H1 (cell line): ENCODE results near the gene PDLIM4.
A peak's percentile ranks its signal among the peaks of the same experiment; 100 is the strongest.

Experiments
- CBX5 ChIP-seq: fragments of 300-800, 300-1000 bp; sonication (generic); IDR thresholded peaks from 2 replicates; pipeline ENCODE4 v1.7.1; 2016; ENCODE audit warnings: antibody characterized with exemption, low read length, low read depth
- EP300 ChIP-seq, 2 experiments: IDR thresholded peaks; 1 replicate in 1 of 2; 2 replicates in 1 of 2; pipeline ENCODE4 v1.6.1; 2011 to 2012; ENCODE audit warnings: low read depth in 2 of 2, low read length in 2 of 2, mild to moderate bottlenecking in 2 of 2, borderline replicate concordance in 1 of 2, inconsistent platforms in 1 of 2, moderate library complexity in 1 of 2
- EZH2 ChIP-seq: fragments of 200-600 bp; sonication (generic); IDR thresholded peaks from 2 replicates; pipeline ENCODE4 v1.7.1; 2012; ENCODE audit warnings: low read depth, mild to moderate bottlenecking, moderate library complexity, low read length, inconsistent platforms; ENCODE audit not compliant: severe bottlenecking
- KDM1A ChIP-seq: fragments of 200-600, 300-600 bp; sonication (generic); IDR thresholded peaks from 2 replicates; pipeline ENCODE4 v1.7.1; 2016; ENCODE audit warnings: mild to moderate bottlenecking, low read length, borderline replicate concordance
- POLR2A ChIP-seq, 2 experiments: IDR thresholded peaks; 1 replicate in 1 of 2; 2 replicates in 1 of 2; pipeline ENCODE4 v1.6.1; 2011; ENCODE audit warnings: low read depth in 2 of 2, low read length in 2 of 2, mild to moderate bottlenecking in 2 of 2; ENCODE audit errors: control extremely low read depth in 1 of 2
- POU5F1 ChIP-seq: IDR thresholded peaks from 2 replicates; pipeline ENCODE4 v1.6.1; 2011; ENCODE audit warnings: low read depth, mild to moderate bottlenecking, low read length, moderate library complexity
- RAD21 ChIP-seq, 2 experiments: IDR thresholded peaks in 1 of 2; conservative IDR thresholded peaks in 1 of 2; 2 replicates each; pipeline ENCODE4 v1.6.1; 2011; ENCODE audit warnings: low read depth in 2 of 2, low read length in 2 of 2, improper control_type of control experiment in 1 of 2, inconsistent platforms in 1 of 2, mild to moderate bottlenecking in 1 of 2, moderate library complexity in 1 of 2
- SIRT6 ChIP-seq: IDR thresholded peaks from one replicate; pipeline ENCODE4 v1.7.1; 2012; ENCODE audit warnings: low read length, inconsistent platforms
- SP1 ChIP-seq: IDR thresholded peaks from 2 replicates; pipeline ENCODE4 v1.6.1; 2011; ENCODE audit warnings: low read depth, low read length
- TAF1 ChIP-seq: IDR thresholded peaks from 2 replicates; pipeline ENCODE4 v1.6.1; 2011; ENCODE audit warnings: mild to moderate bottlenecking, low read depth, low read length
- YY1 ChIP-seq: IDR thresholded peaks from 2 replicates; pipeline ENCODE4 v1.6.1; 2011; ENCODE audit warnings: low read depth, mild to moderate bottlenecking, low read length
- TF ChIP-seq, protein P1 (sequence below): IDR thresholded peaks from 2 replicates; pipeline ENCODE4 v1.6.1; 2012; ENCODE audit warnings: low read length, inconsistent platforms
- TF ChIP-seq, protein P2 (sequence below), 3 experiments: IDR thresholded peaks; 1 replicate in 2 of 3; 2 replicates in 1 of 3; pipeline versions ENCODE4 v1.5.1 to v1.6.1; 2011; ENCODE audit warnings: low read length in 3 of 3, mild to moderate bottlenecking in 3 of 3, inconsistent platforms in 2 of 3, low read depth in 1 of 3, moderate library complexity in 1 of 3; ENCODE audit not compliant: insufficient read depth in 1 of 3; ENCODE audit errors: control extremely low read depth in 1 of 3

DNA sequence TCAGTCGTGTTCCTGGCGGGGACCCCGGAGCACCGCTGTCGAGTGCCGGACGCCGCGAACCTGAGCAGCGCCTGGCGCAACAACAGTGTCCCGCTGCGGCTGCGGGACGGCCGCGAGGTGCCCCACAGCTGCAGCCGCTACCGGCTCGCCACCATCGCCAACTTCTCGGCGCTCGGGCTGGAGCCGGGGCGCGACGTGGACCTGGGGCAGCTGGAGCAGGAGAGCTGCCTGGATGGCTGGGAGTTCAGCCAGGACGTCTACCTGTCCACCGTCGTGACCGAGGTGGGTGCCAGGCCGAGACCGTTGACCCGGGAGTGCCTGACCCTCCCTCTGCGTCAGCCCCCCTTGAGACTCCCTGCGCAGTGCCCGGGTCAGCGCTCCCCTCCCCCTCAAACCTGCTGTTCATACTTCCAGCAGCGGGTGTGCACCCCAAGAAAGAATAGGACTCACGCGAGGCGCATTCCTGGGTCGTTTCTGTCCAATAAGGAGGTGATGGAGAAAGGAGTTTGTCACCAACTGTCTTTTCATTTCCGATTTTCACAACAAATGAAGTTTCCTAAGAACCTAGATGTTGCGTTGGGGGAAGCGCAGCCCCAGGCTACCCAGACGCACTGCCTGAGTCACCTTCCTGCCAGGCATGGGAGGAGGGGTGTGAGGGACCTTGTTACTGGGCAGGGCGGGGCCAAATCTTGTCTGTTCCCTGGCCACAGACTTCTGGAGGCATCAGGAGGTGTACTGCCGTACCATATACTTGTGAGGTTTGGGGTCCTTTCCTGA lies 37.4 kb downstream of the PDLIM4 start:
- TF ChIP-seq, protein P1, sequence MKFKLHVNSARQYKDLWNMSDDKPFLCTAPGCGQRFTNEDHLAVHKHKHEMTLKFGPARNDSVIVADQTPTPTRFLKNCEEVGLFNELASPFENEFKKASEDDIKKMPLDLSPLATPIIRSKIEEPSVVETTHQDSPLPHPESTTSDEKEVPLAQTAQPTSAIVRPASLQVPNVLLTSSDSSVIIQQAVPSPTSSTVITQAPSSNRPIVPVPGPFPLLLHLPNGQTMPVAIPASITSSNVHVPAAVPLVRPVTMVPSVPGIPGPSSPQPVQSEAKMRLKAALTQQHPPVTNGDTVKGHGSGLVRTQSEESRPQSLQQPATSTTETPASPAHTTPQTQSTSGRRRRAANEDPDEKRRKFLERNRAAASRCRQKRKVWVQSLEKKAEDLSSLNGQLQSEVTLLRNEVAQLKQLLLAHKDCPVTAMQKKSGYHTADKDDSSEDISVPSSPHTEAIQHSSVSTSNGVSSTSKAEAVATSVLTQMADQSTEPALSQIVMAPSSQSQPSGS = no peak
- TF ChIP-seq KDM1A = no peak
- TF ChIP-seq EP300 (IDR thresholded peaks at IDR 0.05; ENCODE audit: borderline replicate concordance in 1 of 2, low read depth in 2 of 2, low read length in 2 of 2) = no peak
- TF ChIP-seq POLR2A (IDR thresholded peaks at IDR 0.05; ENCODE audit: control extremely low read depth in 1 of 2, low read depth in 2 of 2, low read length in 2 of 2) = no peak
- TF ChIP-seq TAF1 = no peak
- no peak for TF ChIP-seq YY1
- no peak for TF ChIP-seq POU5F1
- TF ChIP-seq SP1 = no peak
- peak; percentile 59 for TF ChIP-seq EZH2
- no peak for TF ChIP-seq CBX5
- no peak for TF ChIP-seq SIRT6
- no peak for TF ChIP-seq RAD21 (IDR thresholded peaks at IDR 0.05 in 1 of 2, conservative IDR thresholded peaks at IDR 0.05 in 1 of 2; ENCODE audit: low read depth in 2 of 2, low read length in 2 of 2)
- TF ChIP-seq, protein P2, sequence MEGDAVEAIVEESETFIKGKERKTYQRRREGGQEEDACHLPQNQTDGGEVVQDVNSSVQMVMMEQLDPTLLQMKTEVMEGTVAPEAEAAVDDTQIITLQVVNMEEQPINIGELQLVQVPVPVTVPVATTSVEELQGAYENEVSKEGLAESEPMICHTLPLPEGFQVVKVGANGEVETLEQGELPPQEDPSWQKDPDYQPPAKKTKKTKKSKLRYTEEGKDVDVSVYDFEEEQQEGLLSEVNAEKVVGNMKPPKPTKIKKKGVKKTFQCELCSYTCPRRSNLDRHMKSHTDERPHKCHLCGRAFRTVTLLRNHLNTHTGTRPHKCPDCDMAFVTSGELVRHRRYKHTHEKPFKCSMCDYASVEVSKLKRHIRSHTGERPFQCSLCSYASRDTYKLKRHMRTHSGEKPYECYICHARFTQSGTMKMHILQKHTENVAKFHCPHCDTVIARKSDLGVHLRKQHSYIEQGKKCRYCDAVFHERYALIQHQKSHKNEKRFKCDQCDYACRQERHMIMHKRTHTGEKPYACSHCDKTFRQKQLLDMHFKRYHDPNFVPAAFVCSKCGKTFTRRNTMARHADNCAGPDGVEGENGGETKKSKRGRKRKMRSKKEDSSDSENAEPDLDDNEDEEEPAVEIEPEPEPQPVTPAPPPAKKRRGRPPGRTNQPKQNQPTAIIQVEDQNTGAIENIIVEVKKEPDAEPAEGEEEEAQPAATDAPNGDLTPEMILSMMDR (IDR thresholded peaks at IDR 0.05; ENCODE audit: control extremely low read depth in 1 of 3, insufficient read depth in 1 of 3, low read depth in 1 of 3, low read length in 3 of 3) = no peak
